ENCODE results near the gene TYSND1.
A peak's percentile ranks its signal among the peaks of the same experiment; 100 is the strongest.
"Not testable (repeated sequence)": the region's sequence is repeated elsewhere in the genome, so short reads cannot be mapped to it uniquely, and the experiment has no call there.

Gene TYSND1, protein sequence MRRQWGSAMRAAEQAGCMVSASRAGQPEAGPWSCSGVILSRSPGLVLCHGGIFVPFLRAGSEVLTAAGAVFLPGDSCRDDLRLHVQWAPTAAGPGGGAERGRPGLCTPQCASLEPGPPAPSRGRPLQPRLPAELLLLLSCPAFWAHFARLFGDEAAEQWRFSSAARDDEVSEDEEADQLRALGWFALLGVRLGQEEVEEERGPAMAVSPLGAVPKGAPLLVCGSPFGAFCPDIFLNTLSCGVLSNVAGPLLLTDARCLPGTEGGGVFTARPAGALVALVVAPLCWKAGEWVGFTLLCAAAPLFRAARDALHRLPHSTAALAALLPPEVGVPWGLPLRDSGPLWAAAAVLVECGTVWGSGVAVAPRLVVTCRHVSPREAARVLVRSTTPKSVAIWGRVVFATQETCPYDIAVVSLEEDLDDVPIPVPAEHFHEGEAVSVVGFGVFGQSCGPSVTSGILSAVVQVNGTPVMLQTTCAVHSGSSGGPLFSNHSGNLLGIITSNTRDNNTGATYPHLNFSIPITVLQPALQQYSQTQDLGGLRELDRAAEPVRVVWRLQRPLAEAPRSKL

DNA sequence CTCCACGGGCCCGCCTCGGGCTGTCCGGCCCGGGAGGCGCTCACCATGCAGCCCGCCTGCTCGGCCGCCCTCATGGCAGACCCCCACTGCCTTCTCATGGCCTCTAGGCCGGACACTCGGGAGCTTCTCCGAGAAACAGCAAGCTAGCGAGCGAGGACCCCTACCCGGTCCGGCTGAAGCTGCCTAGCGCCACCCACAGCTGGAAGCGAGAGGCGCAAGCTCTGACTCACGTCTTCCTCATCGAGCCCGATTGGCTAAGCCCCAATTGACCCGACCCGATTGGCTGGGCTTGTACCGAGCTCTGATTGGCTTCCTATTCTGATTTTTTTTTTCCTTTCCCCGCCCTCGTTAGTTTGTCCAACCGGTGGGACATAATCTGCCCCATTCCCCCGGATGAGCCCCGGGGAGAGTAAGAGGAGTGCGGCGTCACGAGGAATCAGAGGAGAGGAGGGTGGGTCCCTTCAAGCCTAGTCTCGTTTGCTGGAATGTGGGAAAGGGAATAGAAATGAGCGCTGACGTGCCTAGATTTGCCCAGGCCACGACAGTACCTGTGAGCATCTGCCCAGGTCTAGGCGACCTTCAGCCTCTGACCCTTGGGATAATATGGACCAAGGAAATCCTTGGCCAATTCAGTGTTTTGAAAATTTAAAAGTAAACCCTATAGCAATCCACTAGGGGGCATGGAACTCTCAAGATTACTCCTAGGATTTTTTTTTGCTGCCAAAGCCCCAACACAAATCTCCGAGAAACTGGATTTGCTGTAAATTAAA is at the start of gene TYSND1:
TYSND1 (minus strand) TSS at position 212 of the 770 bp plus-strand sequence; CDS start at position 98, 114 bp downstream.
- DNase-seq (ENCODE audit: low spot score) = peak; percentile 97

DNA sequence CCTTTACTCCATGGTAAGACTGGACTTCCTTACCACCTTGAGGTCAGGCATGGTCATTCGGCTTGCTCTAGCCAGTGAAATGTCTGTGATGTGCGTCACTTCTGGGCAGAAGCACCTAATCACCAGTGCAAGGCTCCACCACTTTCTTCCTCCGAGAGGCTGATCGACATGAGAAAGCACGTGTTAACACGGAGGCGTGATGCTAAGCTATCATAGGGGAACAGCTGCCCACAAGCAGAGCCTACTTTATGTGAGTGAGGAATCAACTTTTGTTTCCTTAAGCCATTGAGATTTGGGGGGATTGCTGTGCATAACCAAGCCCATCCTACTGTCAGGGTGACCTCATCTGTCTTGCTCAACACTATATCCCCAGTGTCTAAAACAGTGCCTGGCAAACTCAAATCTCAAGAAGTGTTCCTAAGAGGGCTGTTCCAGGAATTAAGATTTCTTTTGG is 46.9 kb upstream of the TYSND1 start:
- no peak for DNase-seq (ENCODE audit: low spot score)

DNA sequence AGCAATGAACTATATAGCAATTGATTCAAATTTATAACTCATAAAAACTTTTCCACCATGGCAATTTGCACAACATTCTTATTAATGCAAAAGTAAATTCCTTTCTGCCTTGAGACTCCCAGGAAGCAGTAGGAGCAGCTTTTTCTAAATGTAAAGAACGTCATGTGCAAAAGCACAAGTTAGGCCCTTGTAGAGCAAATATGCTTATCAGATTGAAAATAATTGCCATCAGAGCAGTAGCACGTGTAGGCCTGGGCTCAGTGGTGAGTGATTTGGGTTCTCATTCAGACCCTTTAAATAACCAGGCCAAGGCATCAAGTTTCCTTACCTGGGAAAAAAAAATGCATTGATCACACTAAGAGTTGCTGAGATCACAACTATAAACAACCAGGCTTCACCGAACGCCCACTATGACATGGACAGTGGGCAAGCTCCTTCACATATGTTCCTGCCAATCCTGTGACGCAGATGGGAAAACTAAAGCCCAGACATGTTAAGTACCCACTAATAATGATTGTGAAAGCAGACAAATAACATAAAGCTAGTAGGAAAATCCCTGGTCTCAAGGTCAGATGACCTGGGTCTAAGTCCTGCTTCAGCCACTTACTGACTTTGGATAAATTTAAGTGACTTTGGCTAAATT is 45.9 kb upstream of the TYSND1 start:
- no peak for DNase-seq (ENCODE audit: low spot score)

DNA sequence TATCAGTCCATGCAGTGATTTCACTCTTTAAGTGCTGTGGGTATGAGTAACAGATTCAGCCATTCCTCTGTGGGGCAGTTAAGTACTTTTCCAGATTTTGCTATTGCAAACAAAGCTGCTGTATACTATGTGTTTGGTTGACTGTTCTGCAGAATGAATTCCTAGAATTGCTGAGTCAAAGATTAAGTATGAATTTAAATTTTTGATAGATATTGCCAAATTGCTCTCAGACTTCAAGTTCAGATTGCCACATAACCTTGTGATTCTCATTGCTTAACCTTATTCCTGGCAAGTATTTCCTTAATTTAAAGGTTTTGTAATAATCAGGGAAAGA is 45.4 kb upstream of the TYSND1 start:
- no peak for DNase-seq (ENCODE audit: low spot score)

DNA sequence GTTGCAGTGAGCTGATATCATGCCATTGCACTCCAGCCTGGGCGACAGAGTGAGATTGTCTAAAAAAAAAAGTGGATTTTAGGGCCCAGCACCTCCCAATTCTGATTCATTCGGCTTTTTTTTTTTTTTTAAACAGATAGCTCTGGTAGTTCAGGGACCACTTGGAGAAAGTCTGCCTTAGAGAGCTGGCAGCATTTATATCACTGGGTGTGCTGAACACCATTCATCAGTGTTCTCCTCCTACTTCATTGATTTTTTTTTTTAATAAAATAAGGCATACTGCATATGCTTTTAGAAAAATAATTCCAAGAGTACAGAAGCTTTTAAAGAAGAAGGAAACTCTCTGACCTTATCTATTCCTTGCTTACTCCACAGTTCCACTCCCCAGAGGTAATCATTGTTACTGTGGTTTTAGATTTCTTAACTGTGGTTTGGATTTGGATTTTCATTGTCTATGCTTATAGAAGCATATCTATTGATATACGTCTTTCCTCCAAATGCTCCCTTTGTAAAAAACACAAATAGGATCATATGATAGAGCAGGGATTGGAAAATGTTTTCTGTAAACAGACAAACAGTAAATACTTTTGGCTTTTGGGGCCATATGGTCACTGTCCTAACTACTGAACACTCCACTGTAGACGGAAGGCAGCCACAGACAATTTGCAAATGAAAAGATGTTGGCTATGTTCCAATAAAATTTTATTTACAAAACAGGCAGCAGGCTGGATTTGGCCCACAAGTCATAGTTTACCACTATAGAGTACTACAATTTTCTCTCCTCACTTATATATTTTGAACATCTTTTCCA is 44.9 kb upstream of the TYSND1 start:
- DNase-seq (ENCODE audit: low spot score) = no peak

DNA sequence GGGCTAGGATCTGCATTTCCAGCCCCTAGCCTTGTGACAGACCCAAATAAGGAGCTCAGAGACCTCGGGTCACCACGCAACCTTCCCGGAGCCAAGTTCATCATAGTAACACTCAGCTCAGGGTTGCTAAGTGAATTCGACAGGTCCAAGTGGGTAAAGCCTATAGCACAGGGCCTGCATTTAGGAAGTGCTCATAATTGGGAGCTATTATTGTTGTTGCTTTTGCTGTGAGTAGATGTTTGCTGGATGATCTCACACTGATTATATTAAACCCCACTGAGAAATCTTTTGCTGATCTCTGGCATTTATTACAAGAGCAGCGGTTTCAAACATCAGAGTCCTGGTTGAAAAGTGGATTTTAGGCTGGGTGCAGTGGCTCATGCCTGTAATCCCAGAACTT is 44.1 kb upstream of the TYSND1 start:
- DNase-seq (ENCODE audit: low spot score) = no peak

DNA sequence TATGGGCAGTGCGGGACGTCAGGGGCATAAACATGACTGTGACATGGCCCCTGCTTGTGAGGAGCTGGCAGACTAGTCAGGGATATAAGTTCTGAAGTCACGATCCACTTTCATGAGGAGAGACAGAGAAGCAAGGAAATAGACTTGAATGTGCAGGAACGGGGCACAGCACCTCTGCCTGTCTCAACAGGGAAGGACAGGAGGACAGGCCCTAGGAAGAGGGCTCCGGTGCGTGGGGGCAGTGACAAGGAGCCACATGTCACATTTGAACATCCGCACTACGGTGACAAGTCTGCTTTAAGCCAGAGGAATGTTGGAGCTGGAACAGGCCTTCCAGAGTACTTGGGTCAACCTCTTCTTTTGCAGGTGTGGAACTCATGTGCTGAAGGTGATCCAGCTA is 43.6 kb upstream of the TYSND1 start:
- DNase-seq (ENCODE audit: low spot score) = no peak

DNA sequence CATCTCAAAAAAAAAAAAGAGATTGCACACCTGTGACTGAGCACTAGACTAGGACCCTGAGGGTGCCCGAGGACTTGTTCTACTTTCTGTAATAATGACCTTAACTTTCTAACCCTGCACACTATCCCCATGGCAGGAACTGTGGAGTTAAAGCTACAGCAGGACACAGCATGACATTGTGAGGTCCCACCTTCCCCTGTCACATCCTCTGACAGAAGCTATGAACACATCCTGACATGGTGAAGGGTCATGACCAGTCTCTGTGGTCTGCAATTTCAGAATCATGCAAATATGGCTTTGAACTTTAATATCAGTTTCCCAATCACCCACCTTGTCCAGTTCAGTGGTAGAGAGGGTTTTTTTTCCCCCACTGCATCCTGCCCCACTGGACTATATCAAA is 42.3 kb upstream of the TYSND1 start:
- no peak for DNase-seq (ENCODE audit: low spot score)

DNA sequence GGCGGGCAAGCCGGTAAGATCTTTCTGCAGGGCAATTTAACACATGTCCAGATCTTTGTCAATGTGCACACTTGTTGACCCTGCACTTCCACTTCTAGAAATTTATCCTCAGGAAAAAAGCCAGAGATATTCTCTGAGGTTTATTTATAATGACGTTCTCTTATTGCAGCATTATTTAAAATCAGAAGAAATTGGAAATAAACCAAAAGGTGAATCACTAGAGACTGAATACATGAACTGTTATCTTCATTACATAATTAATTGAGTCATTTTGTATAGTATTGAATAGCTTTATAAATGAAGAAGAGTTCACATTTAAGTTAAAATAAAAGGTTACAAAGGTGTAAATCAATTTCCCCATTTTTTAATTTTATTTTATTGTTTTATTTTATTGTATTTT is 40.1 kb upstream of the TYSND1 start:
- no peak for DNase-seq (ENCODE audit: low spot score)

DNA sequence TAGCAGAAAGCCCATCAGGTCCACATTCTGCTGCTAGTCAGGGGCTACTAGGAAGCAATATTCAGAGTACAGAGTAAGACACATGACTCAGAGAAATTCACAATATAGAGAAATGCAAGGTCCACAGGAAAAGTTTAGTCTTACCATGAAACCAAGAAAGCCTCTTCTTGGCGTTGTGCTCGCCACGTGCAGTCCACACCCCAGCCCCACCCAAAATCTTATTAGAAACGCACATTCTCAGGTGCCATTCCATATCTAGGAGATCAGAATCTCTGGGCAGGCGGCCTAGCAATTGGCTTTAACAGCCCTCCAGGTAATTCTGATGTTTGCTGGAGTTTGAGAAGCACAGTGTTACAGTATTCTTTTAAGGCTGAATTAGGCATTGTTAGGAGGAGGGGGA is 39.6 kb upstream of the TYSND1 start:
- DNase-seq (ENCODE audit: low spot score) = no peak

DNA sequence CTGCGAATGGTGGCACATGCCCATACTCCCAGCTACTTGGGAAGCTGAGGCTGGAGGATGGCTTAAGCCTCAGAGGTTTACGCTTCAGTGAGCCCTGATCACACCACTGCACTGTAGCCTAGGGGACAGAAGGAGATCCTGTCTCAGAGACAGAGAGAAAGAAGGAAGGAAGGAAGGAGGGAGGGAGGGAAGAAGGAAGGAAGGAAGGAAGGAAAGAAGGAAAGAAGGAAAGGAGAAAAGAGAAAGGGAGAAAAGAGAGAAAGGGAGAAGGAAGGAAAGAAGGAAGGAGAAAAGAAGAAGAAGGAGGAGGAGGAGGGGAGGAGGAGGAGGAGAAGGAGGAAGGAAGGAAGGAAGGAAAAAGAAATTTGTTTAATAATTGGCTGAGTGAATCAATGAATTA is 36.8 kb upstream of the TYSND1 start:
- no peak for DNase-seq (ENCODE audit: low spot score)

DNA sequence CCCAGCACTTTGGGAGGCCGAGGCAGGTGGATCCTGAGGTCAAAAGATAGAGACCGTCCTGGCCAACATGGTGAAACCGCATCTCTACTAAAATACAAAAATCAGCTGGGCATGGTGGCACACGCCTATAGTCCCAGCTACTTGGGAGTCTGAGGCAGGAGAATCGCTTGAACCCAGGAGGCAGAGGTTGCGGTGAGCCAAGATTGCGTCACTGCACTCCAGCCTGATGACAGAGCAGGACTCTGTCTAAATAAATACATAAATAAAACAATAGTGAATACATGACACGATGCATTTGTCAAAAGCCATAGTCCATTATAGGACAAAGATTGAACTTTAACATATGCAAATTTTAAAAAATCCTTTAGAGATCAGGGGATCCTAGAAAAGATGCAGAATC is 32.7 kb upstream of the TYSND1 start:
- DNase-seq (ENCODE audit: low spot score) = not testable (repeated sequence)

DNA sequence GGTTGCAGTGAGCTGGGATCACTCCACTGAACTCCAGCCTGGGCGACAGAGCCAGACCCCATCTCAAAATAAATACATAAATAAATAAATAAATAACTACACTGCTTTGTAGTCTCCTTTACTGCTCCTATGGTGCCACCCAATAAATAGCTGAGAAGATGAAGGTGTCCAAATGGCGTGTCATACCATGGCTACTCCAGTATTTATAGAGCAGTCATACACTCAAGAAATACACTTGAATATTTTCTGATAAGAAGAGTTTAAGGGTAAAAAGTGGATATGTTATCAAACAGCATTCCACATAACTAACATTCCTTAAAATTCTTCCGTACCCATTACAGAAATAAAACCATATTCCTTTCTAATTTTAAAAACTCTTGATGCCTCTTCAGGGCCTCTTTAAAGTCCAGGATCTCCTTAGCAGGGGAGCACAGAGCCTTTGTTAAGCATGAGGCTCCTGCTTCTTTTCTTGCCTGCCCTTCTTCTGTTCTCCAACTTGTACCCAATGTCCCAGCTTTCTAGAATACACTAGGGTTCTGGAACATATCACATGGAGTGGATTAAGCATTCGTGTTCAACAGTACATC is 31.7 kb upstream of the TYSND1 start:
- DNase-seq (ENCODE audit: low spot score) = no peak

DNA sequence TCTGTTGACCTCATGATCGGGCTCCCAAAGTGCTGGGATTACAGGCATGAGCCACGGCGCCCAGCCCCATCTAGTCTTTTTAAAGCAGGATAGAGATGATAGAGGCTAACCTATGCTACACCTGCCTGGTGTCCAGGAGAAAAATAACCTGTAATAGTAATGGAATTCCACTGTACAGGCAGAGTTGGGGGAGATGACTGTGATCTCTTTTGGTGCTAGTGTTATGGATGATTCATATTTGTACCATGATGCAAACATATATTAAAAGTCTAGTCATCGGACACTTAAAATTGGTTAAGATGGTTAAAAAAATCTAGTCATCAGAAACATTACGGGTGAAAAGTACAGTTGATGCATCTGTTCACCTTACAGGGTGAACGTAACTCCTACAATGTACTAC is 29.9 kb upstream of the TYSND1 start:
- DNase-seq (ENCODE audit: low spot score) = no peak

DNA sequence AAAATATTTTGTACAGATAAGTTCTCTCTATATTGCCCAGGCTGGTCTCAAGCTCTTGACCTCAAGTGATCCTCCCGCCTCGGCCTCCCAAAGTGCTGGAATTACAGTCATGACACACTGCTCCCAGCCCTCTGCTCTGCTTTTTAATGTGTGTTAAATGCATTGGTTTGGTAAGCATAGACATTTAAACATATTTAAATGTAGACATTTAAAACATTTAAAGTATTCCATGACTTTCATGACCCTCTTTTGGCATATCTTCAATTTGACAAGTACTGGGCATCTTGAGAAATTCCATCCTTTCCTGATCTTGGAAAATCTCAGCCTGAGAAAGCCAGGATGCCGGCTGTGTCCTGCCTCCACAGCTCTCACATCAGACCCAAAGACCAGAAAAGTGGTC is 29.0 kb upstream of the TYSND1 start:
- no peak for DNase-seq (ENCODE audit: low spot score)

DNA sequence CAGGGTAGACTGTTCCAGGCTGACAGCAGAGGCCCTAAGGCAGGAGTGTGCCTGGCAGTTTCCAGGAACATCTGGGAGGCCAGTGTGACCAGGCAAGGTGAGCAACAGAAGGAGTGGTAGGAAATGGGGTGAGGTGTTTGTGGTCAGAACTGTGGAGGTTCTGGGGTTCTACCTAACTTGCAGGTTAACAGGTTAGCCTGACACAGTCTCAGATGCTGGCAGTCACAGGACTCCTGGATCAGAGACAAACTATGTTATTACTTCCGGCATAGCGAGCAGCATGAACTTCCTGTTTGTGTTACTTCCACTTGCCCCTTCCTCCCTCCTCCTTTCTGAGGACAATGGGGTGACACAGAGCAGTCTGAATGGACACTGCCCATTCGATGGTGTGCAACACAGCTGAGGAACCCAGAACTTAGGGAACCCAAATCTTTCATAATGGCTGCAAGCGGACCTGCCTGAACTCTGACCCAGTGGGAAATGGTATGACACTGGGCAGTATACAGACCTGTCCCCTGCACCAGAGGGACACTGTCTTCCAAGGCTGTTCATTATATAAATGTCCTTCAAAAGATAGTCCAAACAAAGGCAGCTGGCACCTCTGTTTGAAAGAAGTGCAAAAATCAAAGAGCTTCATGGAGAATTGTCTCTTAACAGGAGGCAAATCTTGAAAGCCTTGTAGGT is 27.7 kb upstream of the TYSND1 start:
- DNase-seq (ENCODE audit: low spot score) = peak; percentile 45

DNA sequence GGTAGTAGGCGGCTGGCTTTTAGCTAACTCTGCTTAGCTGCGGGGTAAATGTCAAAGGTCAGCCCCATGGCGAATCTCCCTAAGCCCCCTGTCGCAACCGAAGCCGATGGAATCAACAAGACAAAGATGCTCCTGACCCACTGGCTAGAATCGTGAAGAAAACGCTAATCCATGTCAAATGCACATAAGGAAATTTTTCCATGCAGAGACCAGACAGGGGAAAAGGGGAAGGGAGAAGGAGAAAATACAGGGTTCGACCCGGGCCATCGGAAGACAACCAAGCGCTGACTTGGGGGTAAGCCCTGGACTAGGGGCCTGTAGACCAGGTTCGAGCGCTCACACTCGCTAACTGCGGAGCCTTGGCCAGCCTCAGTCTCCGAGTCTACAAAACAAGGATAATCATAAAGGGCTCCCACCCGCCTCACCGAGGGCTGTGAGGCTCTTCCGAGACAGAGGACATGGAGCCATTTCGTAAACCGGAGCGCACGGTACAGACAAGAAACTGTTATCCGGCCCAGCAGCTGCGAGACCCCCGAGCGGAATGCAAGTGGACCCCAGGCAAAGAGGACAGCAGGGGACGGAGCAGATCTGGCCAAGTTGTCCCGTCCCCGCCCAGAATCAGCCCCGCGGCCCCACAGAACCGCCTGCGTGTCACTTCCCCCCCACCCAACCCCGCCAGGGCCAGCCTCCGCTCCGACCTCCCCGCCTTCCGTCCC is 23.3 kb upstream of the TYSND1 start:
- no peak for DNase-seq (ENCODE audit: low spot score)

DNA sequence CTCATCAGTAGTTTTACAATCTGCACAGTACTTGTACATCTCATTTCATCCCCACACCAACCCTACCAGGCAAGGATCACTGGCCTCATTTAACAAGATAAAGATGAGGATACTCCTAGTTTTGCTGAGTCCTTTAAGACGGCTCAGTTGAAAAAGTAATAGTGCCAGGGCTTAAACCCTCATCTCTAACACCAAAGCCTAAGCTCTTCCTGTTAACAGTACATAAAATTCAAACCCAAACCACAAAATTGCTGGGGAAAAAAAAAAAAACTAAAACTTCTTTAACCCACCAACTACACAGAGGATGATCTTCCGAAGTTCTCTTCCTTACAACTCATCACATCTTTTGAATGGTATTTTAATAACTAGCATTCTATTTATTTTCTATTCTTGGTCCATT is 22.5 kb upstream of the TYSND1 start:
- no peak for DNase-seq (ENCODE audit: low spot score)

DNA sequence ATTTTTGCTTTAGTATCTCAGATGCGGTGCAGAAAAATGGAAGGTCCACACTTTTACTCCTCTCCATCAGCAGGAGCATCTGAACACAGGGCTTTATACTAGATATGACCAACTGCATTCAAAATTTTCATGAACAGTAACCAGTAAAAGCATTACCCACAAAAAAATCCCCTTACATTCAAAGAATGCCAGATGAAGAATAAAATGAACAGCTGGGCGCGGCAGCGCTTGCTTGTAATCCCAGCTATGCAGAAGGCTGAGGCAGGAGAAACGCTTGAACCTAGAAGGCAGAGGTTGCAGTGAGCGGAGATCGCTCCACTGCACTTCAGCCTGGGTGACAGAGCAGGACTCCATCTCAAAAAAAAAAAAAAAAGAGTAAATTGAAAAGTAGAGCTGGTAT is 20.7 kb upstream of the TYSND1 start:
- no peak for DNase-seq (ENCODE audit: low spot score)

DNA sequence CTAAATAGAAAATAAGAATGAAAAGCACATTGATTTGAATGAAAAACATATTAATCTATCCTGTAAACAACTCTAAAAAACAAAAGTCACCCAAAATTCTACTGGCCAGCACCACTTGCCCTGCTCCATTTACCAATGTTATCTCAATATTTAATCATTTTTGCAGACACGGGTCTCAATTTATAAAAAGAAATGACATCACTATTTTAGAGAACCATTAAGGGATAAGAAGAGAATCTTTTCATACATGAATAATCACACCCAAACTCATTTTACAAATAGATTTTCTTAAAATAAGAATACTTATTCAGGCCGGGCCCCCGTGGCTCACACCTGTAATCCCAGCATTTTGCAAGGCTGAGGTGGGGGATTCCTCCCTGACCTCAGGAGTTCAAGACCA is 19.9 kb upstream of the TYSND1 start:
- no peak for DNase-seq (ENCODE audit: low spot score)

All from globus pallidus (tissue), 1 donor.